Panc1 (cell line): Measurements from ENCODE around the gene INTS1. TPM values are rescaled to one million over a fixed set of nuclear protein-coding genes. Genes with fewer than 3 reads are reported as not detected.
A peak's percentile ranks its signal among the peaks of the same experiment; 100 is the strongest.

Source experiments
- ATAC-seq: fragments of 200-7000 bp; cut with Tn5 transposase; 2 replicates; pipeline ENCODE4 v1.9.1; 2020; ENCODE audit warnings: mild to moderate bottlenecking, moderate library complexity
- BruUV-seq: library from RNA; stranded (reverse); fragments of 400-500 nt; replicated peaks from 2 replicates; lab custom pipeline; 2021; lab: Mats Ljungman, UMichigan
- CTCF ChIA-PET: fragments of 300-600 bp; sonication (Branson Sonifier 250); formaldehyde crosslinking; loops from one replicate; lab custom pipeline; 2022; ENCODE audit warnings: antibody characterized with exemption; lab: Charles Lee
- POLR2A ChIA-PET: fragments of 300-600 bp; sonication (Branson Sonifier 250); formaldehyde crosslinking; loops from one replicate; lab custom pipeline; 2022; ENCODE audit warnings: antibody characterized with exemption; lab: Charles Lee
- DNase-seq: peaks from one replicate; pipeline ENCODE4 v3.0.0-alpha.2; 2010; ENCODE audit warnings: low read depth, low spot score
- H3K27ac ChIP-seq: 2 replicates; pipeline ENCODE4 v1.5.1; 2011; ENCODE audit warnings: mild to moderate bottlenecking, low read length, inconsistent platforms
- H3K27me3 ChIP-seq: fragments of 200-500 bp; sonication (Bioruptor generic); 2 replicates; pipeline ENCODE4 v1.6.0; 2014; ENCODE audit warnings: low read length, inconsistent platforms; ENCODE audit not compliant: control insufficient read depth, insufficient read depth
- H3K36me3 ChIP-seq: fragments of 200-500 bp; sonication (Bioruptor generic); 2 replicates; pipeline ENCODE4 v1.5.1; 2014; ENCODE audit warnings: inconsistent platforms, mild to moderate bottlenecking, low read length, moderate library complexity; ENCODE audit not compliant: control insufficient read depth, insufficient read depth
- H3K4me1 ChIP-seq: 2 replicates; pipeline ENCODE4 v1.5.1; 2011; ENCODE audit warnings: inconsistent platforms, mild to moderate bottlenecking, low read length, moderate library complexity; ENCODE audit not compliant: control insufficient read depth, insufficient read depth
- H3K4me3 ChIP-seq, 2 experiments: 2 replicates each; pipeline ENCODE4 v1.5.1; 2011 to 2012; ENCODE audit warnings: low read depth in 2 of 2, low read length in 2 of 2, mild to moderate bottlenecking in 2 of 2, inconsistent platforms in 1 of 2, moderate library complexity in 1 of 2
- H3K9me3 ChIP-seq: fragments of 200-500 bp; sonication (Bioruptor generic); 2 replicates; pipeline ENCODE4 v1.5.1; 2014; ENCODE audit warnings: low read depth, mild to moderate bottlenecking, inconsistent platforms, low read length, moderate library complexity; ENCODE audit not compliant: control insufficient read depth, insufficient read depth
- POLR2AphosphoS5 ChIP-seq: IDR thresholded peaks from 2 replicates; pipeline ENCODE4 v1.6.1; 2012; ENCODE audit warnings: mild to moderate bottlenecking, low read depth, low read length, moderate library complexity
- SIN3A ChIP-seq: IDR thresholded peaks from 2 replicates; pipeline ENCODE4 v1.6.1; 2012; ENCODE audit warnings: low read depth, mild to moderate bottlenecking, low read length, moderate library complexity, borderline replicate concordance; ENCODE audit not compliant: insufficient read depth
- TCF7L2 ChIP-seq: IDR thresholded peaks from 2 replicates; pipeline ENCODE4 v1.6.1; 2011; ENCODE audit warnings: mild to moderate bottlenecking, low read depth, low read length, inconsistent platforms
- in situ Hi-C: cut with HindIII; loops from 2 replicates; pipeline ENCODE4 v1.10.0; 2016; ENCODE audit warnings: low sequenced_read_pairs, low pct_unique_long_range_greater_than_20kb
- intact Hi-C: fragments of 100-400 bp; cut with micrococcal nuclease; formaldehyde crosslinking; loops from one replicate; pipeline ENCODE4 v1.10.0; 2022; ENCODE audit not compliant: unreplicated experiment
- total RNA-seq: library from RNA; stranded (reverse); gene quantifications from one replicate; pipeline ENCODE4 v1.2.1, GENCODE V29; 2021; ENCODE audit not compliant: unreplicated experiment
- TF ChIP-seq, protein P1 (sequence below): fragments of 450-650 bp; IDR thresholded peaks from 2 replicates; pipeline ENCODE4 v1.5.1; 2017; ENCODE audit warnings: mild to moderate bottlenecking
- TF ChIP-seq, protein P2 (sequence below), 2 experiments: IDR thresholded peaks; 2 replicates each; pipeline ENCODE4 v1.6.1; 2011 to 2012; ENCODE audit warnings: low read depth in 2 of 2, control low read depth in 1 of 2, low read length in 1 of 2, mild to moderate bottlenecking in 1 of 2, moderate library complexity in 1 of 2; ENCODE audit not compliant: insufficient read depth in 1 of 2

INTS1 gene
- total RNA-seq, 1 experiment from 2014 or later, result 173 TPM

GRCh38 chr7:1458683-1459511, 45.3 kb downstream of the INTS1 start, which contains the start of gene MICALL2:
Gene MICALL2 (minus strand): TSS chr7:1459470. CDS start chr7:1459326, 144 bp downstream.
- Histone ChIP-seq H3K27me3 (no peaks in the 10 kb centered on the region), H3K4me1 (peaks cover 63% of the 10 kb centered on the region), H3K4me3 (peak within 1 kb of the TSS; percentile 76 to 87), H3K9me3 (no peaks in the 10 kb centered on the region), H3K36me3 (peaks cover 2% of the 10 kb centered on the region; the same call in 1 of the 2 replicates), H3K27ac (peak within 1 kb of the TSS; percentile 96)
- intact Hi-C loops (loop anchor here (5.0 kb wide), 1 partner anchor 243 kb away; no protein-coding TSS in a partner anchor), in situ Hi-C loops (no loop called here)
- TSS peak; percentile 79 for BruUV-seq
- no peak for DNase-seq
- TF ChIP-seq SIN3A (peak; percentile 94), POLR2AphosphoS5 (peak; percentile 99)
- TF ChIP-seq, protein P1, sequence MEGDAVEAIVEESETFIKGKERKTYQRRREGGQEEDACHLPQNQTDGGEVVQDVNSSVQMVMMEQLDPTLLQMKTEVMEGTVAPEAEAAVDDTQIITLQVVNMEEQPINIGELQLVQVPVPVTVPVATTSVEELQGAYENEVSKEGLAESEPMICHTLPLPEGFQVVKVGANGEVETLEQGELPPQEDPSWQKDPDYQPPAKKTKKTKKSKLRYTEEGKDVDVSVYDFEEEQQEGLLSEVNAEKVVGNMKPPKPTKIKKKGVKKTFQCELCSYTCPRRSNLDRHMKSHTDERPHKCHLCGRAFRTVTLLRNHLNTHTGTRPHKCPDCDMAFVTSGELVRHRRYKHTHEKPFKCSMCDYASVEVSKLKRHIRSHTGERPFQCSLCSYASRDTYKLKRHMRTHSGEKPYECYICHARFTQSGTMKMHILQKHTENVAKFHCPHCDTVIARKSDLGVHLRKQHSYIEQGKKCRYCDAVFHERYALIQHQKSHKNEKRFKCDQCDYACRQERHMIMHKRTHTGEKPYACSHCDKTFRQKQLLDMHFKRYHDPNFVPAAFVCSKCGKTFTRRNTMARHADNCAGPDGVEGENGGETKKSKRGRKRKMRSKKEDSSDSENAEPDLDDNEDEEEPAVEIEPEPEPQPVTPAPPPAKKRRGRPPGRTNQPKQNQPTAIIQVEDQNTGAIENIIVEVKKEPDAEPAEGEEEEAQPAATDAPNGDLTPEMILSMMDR, result no peak
- ATAC-seq, result peak; percentile 35
- CTCF ChIA-PET, result no interaction called here
- POLR2A ChIA-PET, result no interaction called here

GRCh38 chr7:1457949-1458682, 46.1 kb downstream of the INTS1 start:
- peak overlapping the region; percentile 76 to 87 for H3K4me3 ChIP-seq
- no TSS peak for BruUV-seq
- H3K9me3 ChIP-seq, result no peaks in the 10 kb centered on the region
- DNase-seq (no peak), ATAC-seq (no peak)
- TF ChIP-seq POLR2AphosphoS5 (no peak), SIN3A (0 out of 2 replicates have a peak, but pooled peaks have one; percentile 20)
- intact Hi-C loops (loop anchor here (5.0 kb wide), 1 partner anchor 244 kb away; no protein-coding TSS in a partner anchor), in situ Hi-C loops (no loop called here)
- ChIA-PET POLR2A (no interaction called here), CTCF (interaction anchor here (0.6 kb wide), 1 partner anchor 9 kb away, joined by 3 read pairs; no protein-coding TSS in a partner anchor)
- no peaks in the 10 kb centered on the region for H3K27me3 ChIP-seq
- peaks cover 71% of the 10 kb centered on the region for H3K4me1 ChIP-seq
- peaks cover 2% of the 10 kb centered on the region; the same call in 1 of the 2 replicates for H3K36me3 ChIP-seq
- peak overlapping the region; percentile 87 for H3K27ac ChIP-seq

- POLR2A ChIA-PET, result no interaction called here
- ATAC-seq (no peak), DNase-seq (no peak)
- in situ Hi-C loops, result no loop called here
- TF ChIP-seq SIN3A (no peak), TCF7L2 (no peak)
- TF ChIP-seq, protein P2, sequence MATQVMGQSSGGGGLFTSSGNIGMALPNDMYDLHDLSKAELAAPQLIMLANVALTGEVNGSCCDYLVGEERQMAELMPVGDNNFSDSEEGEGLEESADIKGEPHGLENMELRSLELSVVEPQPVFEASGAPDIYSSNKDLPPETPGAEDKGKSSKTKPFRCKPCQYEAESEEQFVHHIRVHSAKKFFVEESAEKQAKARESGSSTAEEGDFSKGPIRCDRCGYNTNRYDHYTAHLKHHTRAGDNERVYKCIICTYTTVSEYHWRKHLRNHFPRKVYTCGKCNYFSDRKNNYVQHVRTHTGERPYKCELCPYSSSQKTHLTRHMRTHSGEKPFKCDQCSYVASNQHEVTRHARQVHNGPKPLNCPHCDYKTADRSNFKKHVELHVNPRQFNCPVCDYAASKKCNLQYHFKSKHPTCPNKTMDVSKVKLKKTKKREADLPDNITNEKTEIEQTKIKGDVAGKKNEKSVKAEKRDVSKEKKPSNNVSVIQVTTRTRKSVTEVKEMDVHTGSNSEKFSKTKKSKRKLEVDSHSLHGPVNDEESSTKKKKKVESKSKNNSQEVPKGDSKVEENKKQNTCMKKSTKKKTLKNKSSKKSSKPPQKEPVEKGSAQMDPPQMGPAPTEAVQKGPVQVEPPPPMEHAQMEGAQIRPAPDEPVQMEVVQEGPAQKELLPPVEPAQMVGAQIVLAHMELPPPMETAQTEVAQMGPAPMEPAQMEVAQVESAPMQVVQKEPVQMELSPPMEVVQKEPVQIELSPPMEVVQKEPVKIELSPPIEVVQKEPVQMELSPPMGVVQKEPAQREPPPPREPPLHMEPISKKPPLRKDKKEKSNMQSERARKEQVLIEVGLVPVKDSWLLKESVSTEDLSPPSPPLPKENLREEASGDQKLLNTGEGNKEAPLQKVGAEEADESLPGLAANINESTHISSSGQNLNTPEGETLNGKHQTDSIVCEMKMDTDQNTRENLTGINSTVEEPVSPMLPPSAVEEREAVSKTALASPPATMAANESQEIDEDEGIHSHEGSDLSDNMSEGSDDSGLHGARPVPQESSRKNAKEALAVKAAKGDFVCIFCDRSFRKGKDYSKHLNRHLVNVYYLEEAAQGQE (IDR thresholded peaks at IDR 0.05; ENCODE audit: insufficient read depth in 1 of 2, low read depth in 2 of 2, low read length in 1 of 2), result no peak
- Histone ChIP-seq H3K27ac (peak overlapping the region; percentile 87), H3K36me3 (peaks cover 2% of the 10 kb centered on the region; the same call in 1 of the 2 replicates), H3K4me3 (peak overlapping the region; percentile 76 to 87), H3K27me3 (no peaks in the 10 kb centered on the region), H3K9me3 (no peaks in the 10 kb centered on the region), H3K4me1 (peaks cover 72% of the 10 kb centered on the region)
- intact Hi-C loops, result loop anchor here (5.0 kb wide), 1 partner anchor 245 kb away; no protein-coding TSS in a partner anchor
- no TSS peak for BruUV-seq
- CTCF ChIA-PET, result interaction anchor here (0.6 kb wide), 1 partner anchor 9 kb away, joined by 3 read pairs; no protein-coding TSS in a partner anchor
Measured at GRCh38 chr7:1457059-1457948, 46.9 kb downstream of the INTS1 start.
